UCSD-AML1 (cell line): ENCODE data around the gene KRCC1.
A peak's percentile ranks its signal among the peaks of the same experiment; 100 is the strongest.

Source experiments
- DNase-seq: peaks from one replicate; lab custom pipeline; 2025; ENCODE audit not compliant: unreplicated experiment; lab: John Stamatoyannopoulos, UW

KRCC1 gene

GRCh38 chr2:88055371-88056128, at the start of gene KRCC1:
KRCC1 (minus strand) TSS chr2:88055783; CDS start chr2:88028563, 27,220 bp downstream.
- DNase-seq: peak; percentile 97

DNA sequence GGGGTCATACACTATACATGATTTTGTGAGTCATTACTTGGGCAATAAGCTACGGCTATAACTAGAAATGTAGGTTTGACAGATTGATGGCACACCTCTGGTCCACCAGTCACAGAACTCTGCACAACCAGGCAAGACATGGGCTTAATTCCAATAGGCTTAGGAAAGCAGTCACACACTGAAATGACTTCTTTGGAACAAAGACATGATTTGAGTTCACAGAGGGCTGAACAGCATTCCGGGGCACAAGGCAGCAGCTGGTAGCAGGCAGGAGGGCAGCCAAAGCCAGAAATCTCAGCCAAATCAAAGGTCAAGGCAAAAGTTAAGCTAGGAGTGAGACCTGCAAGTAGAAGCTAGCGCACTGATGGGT, 44.9 kb upstream of the KRCC1 start:
- DNase-seq: no peak

GRCh38 chr2:88099798-88100488, 44.4 kb upstream of the KRCC1 start:
- DNase-seq: no peak

DNA sequence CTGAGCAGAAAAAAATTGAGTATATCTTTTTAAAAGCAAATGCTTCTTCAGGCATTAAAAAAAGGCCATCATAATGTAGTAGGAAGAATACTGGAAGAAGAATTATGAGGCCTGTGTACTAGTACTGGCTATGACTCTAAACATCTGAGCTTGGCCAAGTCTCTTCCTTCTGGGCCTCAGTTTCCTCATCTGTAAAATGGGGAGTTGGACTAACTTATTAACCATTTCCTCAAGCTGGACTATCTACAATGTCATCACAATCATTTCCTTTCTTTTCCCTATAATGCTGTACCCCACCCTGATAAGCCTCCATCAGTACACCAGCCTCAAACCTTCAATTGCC, 42.9 kb upstream of the KRCC1 start:
- no peak for DNase-seq

DNA sequence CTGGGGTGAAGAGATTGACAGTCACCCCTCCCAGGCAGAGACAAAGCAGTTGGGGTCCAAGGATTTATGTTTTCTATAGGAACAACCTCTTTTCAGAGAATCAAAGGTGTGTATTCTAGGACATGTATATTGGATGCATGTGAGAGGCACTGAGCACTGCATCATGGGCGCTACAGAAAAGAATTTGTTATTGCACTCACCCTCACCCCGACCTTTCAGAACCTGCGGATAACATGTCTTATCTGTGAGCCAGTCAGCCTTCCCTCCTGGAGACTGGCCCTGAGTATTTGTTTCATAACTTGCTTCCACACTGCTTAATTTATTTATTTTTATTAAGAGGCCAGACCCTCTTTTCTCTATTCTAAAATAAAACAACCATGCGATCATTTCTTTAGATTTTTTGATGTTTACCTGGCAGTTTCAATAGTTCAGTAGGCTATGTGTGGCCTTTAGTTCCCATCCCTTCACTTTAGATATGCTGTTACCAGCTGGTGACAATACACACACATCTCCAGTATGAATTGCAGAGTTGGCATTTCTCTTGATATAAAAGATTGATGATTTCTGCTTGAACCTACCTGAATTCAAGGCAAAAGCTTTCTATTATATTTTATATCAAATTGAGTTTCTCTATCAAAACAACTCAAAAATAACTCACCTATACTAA, 42.4 kb upstream of the KRCC1 start:
- no peak for DNase-seq

GRCh38 chr2:88097192-88097591, 41.6 kb upstream of the KRCC1 start:
- DNase-seq: no peak

- DNase-seq: no peak
These were observed 41.1 kb upstream of the KRCC1 start for GRCh38 chr2:88096708-88097107.

- DNase-seq: no peak
These were observed 39.4 kb upstream of the KRCC1 start for GRCh38 chr2:88095022-88095421.

DNA sequence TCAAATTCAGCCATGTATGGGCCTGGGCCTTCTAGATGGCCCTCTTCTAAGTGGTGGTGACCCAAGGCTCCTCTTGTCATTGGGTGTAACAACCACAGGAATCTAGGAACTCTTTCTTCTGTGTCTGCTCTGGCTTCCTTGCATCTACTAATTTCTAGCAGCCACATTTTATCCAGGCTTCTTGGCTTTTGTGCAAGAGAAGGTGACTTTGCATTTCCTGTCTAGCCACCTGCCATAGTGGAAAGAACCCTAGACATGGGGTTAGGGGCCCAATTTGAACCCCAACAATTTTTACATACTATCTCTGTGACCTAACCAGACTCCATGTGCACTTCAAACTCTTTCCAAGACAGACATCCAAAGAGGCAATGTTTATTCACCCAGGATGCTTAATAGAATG, 37.2 kb upstream of the KRCC1 start:
- no peak for DNase-seq

GRCh38 chr2:88091943-88092342, 36.4 kb upstream of the KRCC1 start:
- DNase-seq: no peak

GRCh38 chr2:88090446-88091283, 35.1 kb upstream of the KRCC1 start:
- peak; percentile 17 for DNase-seq

DNA sequence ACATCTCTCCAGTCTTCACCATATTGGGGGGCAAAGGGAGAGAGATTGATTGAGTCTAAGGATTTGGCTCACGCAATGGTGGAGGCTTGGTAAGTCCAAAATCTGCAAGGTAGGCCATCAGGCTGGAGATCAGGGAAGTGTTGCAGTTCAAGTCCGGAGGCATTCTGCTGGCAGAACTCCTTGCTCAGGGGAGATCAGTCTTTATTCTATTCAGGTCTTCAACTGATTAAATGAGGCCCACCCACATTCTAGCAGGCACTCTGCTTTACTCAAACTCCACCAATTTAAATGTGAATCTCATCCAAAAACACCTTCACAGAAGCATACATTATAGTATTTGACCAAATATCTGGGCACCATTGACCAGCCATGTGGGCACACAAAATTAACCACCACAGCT, 33.4 kb upstream of the KRCC1 start:
- DNase-seq: no peak

GRCh38 chr2:88087763-88088162, 32.2 kb upstream of the KRCC1 start:
- DNase-seq: no peak

GRCh38 chr2:88087073-88087472, 31.5 kb upstream of the KRCC1 start:
- DNase-seq: no peak

DNA sequence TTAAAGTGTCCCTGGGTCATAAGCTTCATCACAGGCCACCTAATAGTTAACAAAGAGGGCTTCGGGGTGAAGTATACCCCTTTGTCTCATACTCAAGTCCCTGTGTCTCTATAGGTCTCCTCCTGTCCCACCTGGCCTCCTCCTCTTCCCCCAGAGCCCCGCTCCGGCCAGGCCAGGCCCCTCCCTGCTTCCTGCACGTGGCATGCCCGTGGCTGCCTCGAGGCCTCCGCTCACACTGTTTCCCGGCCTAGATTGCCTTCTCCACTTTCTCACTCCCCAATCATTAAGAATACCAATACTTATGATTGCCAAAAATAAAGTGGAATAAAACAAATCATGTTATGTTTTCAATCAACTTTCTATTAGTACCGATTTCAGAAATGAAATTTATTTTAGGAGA, 30.8 kb upstream of the KRCC1 start:
- DNase-seq: no peak

DNA sequence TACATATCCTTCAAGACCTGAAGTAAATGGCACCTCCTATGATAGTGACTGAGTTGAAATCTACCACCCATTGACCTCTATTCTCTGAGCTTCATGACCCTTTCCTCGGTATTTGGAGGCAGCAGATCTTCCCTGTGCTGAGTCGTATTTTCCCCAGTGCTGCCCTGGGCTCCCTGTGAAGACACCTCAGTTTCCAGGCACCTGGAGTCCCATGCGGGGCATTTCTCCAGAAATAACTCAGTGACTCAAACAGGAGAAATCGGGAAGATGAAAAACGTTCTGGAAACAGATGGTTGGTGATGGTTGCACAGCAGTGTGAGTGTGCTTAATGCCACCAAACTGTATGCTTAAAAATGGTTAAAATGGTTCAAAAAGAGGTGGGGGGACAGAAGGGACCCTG, 30.0 kb upstream of the KRCC1 start:
- DNase-seq: no peak

DNA sequence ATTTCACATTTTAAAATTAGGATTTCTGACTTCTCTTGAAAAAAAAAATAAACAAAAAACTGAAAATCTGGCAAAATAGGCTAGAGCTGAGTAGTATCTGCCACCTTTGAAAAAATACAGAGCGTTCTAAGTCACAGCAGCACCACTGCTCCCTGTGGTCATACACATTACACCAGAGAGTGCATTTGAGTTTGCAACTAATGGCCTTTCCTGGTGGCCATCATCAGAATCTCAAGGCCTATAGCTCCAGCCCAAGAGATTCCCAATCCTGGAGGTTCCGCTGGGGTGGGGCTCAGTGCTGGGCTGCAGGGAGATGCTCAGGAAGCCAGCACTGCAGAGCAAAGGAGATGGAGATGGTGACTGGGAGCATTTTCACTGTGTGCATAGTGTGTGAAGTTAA, 29.5 kb upstream of the KRCC1 start:
- DNase-seq: no peak

DNA sequence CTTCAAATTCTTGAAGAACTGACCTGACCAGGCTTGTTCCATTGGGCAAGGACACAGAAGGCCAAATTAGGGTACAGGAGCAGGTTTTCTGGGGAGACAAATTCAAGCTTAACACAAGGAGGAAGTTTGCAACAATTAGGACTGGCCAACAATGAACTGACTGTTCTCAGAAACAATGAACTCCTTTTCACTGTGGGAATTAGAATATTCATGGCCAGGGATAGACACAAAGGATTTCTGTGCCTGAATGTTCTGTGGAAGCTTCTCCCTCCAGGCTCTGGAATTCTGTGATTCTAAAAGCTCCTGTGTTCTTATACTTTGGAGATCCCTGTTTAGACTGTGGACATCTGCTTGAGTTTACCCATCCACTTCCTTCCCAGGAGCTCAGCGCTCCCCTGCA, 27.2 kb upstream of the KRCC1 start:
- no peak for DNase-seq

DNA sequence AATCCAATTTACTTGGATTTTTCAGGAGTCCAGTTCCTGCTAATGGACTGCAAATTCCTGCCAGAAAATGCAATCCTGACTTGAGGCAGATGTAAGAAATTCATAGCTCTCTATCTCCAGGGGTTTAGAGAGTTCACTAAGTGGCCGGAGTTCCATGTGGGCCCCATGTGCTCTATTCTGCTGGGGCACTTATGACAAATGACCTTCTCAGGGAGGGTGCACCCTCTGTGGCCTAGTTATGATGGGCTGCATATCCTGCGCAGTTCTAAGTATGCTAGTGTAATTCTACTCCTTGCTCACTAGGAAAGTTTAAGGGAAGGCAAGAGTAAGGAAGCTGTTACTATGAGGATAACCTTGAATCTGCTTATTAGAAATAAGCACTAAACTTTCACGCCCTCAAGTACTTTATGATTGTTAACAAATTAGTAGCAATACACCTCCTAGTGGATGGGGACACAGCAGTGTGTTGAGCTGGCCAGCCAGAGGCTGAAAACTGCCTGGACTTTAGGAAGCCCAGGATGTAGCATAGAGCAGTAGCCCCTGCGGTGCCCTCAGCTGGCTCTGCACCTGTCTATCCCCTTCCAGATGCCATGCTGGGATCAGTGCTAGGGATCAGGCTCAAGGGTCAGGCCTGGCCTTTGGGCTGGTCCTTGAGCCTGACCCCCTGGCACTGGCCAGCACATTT, 26.5 kb upstream of the KRCC1 start:
- no peak for DNase-seq

GRCh38 chr2:88080545-88080944, 25.0 kb upstream of the KRCC1 start:
- DNase-seq: no peak

- no peak for DNase-seq
These were observed 23.1 kb upstream of the KRCC1 start for GRCh38 chr2:88078643-88079172.
